NK-92 treated with Interleukin-12 subunit alpha and Interleukin-12 subunit beta, amount 100 ng/mL, for 24 hours (cell line): Measurements from ENCODE around the gene PLBD2.

Experiments used
- DNase-seq: peaks from one replicate; lab custom pipeline; 2025; lab: John Stamatoyannopoulos, UW

Gene PLBD2

DNA sequence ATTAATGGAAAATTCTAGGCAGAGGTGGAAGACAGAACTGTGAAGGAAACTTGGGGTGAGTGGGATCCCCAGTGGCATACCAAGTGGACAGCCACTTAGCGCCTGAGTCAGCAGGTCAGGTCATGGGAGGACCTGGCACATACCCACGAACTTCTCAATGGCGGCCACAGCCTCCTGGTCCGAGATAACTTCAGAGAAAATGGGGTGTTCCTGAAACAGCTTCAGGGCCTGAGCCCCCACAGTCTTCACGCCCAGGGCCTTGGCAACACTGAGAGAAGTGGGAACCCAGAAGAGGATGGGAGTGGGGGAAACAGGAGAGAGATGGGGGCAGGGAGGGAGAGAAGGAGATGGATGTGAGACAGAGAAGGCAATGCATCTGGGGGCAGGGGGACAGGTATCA is 35.4 kb downstream of the PLBD2 start:
- DNase-seq: no peak

DNA sequence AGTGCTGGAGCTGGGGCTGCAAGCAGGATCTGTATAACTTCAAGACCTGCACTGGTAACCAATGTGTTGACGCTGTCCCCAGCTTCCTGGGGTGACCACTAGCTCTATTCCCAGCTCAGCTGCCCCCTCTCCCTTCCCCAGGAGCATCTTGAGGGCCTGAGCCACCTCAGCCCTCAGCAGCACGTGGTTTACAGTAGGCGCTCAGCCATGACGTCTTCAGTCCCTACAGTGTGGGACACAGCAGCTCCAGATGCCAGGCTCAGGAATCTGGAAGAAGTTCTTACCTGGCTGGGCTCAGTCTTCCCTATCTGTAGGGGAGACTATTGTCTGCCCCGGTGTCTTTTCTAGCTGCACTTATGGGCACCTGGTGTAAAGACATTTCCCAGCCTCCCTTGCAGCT is 36.7 kb downstream of the PLBD2 start:
- no peak for DNase-seq

DNA sequence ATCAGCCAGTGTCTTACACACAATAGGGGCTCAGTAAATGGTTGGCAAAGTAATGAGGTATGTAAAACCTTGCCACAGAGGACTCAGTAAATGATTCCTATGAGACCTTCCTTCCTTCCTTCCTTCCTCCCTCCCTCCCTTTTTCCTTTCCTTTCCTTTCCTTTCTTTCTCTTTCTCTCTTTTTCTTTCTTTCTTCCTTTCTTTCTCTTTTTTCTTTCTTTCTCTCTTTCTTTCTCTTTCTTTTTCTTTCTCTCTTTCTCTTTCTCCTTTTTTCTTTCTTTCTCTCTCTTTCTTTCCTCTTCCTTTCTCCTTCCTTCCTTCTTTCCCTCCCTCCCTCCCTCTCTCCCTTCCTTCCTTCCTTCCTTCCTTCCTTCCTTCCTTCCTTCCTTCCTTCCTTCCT is 37.8 kb downstream of the PLBD2 start:
- DNase-seq: no peak

DNA sequence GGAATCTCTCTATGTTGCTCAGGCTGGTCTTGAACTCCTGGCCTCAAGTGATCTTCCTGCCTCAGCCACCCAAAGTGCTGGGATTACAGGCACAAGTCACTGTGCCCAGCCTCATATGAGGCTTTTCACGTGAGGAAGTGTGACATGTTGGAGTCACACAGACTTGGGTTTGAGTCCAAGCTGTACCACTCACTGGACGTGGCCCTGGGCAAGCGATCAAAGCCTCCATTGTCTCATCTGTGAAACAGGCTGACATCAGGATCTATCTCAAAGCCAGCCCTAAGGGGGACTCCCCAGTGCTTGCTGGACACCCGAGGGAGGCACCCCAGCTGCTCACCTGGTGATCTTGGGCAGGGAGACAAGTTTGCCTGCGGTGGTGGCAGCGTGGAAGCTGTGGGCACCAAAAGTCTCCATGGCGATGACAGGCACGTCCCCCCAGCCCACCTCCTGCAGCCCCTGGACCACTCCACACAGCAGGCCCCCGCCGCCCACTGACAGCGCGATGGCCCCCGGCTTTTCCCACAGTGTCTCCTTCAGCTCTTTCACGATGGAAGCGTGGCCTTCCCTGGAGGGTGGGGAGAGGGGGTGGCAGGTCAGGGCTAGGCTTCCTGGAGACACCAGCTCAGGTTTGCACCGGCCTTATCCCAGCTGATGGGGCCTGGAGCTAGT is 38.6 kb downstream of the PLBD2 start:
- no peak for DNase-seq

DNA sequence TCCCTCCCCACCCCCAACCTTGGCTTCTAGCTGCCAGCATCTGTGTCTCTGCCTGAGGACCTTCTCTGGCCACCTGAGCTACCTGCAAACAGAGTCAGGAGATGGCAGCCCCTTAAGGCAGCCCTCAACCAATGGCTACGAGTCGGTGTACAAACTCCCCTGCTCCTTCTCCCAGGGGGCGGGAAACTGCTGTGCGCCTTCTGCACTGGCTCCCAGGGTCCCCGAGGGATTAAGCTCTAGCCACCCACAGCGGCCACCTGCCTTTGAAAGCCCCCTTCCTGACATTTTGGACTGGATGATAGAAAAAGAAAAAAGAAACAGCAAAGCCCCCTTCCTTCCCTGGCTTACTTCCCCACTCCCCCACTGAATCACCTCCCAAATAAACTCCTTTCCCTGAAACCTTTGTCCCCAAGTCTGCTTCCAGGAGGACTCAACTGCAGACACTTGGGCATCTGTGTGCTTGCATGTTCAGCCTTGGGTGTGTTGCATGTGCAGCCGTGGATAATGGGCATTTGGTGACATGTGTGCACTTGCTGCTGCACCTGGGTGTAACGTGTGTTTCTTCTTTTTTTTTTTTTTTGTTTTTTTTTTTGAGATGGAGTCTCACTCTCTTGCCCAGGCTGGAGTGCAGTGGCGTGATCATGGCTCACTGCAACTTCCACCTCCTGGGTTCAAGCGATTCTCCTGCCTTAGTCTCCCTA is 39.3 kb downstream of the PLBD2 start:
- DNase-seq: no peak

DNA sequence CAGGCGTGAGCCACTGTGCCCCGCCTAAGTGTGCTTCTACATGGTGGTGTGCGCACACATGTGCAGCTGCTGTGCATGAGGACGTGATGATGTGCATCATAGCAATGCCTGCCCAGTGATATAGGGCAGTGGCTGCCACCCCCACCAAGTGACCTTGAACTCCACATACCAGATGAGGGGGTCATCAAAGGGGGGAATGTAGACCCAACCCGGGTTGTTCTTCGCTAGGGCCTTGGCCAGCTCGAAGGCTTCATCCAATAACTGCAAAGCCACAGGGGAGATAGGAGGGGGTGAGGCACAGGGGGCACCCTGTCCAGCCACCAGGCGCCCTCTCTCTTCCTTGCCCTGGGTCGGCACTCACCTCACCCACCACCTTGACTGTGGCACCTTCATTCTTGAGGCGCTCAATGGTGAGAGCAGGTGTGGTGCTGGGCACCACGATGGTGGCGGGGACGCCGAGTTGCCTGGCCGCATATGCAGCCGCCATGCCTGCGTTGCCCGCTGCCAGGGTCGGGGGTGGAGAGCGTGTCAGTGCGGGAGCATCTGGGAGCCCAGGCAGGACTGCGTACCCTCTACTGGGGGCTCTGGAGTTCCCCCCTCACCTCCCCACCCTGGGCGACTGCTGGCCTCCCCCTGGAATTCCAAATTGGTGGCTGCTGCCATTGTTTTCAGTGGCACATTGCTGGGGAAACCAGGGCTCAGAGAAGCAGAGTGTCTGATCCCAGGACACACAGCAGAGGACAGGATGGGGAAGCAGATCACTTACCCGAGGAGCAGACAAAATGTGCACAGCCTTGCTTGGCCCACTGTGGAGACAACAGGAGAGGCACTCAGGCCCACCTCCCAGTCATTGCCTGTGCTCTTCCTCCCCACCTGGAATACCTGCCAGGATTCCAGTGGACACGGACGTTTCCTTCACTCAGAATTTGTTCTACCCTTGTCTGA is 40.2 kb downstream of the PLBD2 start:
- DNase-seq: no peak

DNA sequence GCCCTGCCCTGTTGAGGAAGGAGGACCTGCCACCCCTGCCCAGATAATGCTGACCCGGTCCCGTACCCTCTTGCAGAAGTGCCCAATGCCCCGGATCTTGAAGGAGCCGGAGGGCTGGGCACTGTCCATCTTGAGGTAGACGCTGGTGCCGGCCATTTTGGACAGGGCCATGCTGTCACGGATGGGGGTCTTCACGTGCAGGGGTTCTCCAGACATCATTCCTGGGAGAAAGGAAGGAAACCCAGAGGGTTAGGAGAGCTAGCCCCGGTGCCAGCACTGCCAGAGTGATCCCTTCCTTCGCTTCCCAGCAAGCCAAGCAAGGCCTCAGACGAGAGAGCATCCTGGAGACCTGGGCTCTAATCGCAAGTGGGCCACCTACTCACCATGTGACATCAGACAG is 41.1 kb downstream of the PLBD2 start:
- no peak for DNase-seq

DNA sequence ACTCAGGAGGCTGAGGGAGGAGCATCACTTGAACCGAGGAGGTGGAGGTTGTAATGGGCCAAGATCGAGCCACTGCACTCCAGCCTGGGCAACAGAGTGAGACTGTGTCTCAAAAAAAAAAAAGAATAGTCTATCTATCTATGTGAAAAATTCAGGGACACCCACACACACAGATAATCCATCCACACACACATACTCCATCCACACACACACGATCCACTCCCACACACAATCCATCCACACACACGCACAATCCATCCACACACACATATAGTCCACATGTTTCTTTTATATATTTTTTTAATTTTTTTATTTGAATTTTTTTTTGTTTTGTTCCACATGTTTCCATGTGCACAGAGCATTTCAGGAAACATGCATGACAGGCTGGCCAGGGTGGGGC is 42.0 kb downstream of the PLBD2 start:
- DNase-seq: no peak

DNA sequence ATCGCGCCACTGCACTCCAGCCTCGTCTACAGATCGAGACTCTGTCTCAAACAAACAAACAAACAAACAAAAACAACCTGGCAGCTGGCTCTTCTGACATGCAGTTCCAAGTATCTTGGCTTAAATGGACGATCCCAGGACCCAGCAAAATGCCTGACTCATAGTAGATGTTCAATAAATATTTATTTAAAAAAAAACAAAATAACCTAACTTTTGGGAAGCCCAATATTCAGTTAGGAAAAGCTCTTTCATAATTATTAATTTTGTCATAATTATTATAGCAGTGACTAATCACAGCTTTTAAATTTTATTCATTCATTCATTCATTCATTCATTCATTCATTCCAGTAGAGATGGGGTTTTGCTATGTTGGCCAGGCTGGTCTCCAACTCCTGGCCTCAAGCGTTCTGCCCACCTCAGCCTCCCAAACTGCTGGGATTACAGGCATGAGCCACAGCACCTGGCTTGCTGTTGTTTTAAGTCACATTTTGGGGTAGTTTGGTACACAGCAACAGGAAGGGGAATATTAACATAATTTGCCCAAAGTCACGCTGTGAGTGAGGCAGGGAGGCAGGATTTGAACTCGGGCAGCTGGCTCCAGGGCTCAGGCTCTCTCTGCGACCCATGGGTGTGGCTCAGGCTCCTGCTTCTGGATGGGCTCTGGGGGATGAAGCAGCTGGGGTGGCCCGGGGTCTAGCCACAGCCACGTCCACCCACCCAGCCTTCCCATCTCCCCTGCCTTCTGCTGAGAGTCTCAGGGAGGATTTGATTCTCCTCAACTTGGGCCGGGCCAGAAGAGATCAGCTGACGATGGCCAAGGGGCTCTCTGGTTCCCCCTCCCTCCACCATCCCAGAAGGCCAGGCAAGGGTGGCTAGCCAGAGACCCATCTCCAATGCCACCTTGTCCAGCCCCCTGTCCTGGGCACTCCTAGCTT is 42.9 kb downstream of the PLBD2 start:
- no peak for DNase-seq

DNA sequence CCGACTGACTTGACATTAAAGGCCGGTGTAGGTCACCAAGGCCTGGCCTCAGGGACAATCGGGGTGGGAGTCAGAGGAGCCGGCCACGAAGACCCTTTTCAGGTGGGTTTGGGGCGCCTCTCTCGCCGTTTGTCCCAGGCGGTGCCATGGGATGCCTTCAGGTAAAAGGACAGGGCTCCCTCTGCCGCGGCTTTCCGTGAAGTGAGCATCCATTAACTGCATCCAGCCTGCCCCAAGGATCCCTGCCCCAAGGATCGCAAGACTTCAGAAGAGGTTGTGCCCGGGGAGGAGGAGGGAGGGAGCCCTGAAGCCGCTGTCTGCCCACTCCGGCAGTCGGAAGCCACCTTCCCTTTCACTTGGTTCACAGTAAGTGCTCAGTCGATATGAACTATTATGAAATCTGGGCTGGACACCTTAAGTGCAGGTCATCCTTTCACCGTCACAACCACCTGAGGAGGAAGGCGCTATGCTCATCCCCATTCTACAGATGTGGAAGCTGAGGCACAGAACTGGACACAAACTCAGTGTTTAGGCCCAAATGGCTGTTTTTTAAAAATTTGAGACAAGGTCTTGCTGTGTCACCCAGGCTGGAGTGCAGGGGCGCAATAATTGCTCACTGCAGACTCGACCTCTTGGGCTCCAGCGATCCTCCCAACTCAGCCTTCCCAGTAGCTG is 44.3 kb downstream of the PLBD2 start:
- no peak for DNase-seq

DNA sequence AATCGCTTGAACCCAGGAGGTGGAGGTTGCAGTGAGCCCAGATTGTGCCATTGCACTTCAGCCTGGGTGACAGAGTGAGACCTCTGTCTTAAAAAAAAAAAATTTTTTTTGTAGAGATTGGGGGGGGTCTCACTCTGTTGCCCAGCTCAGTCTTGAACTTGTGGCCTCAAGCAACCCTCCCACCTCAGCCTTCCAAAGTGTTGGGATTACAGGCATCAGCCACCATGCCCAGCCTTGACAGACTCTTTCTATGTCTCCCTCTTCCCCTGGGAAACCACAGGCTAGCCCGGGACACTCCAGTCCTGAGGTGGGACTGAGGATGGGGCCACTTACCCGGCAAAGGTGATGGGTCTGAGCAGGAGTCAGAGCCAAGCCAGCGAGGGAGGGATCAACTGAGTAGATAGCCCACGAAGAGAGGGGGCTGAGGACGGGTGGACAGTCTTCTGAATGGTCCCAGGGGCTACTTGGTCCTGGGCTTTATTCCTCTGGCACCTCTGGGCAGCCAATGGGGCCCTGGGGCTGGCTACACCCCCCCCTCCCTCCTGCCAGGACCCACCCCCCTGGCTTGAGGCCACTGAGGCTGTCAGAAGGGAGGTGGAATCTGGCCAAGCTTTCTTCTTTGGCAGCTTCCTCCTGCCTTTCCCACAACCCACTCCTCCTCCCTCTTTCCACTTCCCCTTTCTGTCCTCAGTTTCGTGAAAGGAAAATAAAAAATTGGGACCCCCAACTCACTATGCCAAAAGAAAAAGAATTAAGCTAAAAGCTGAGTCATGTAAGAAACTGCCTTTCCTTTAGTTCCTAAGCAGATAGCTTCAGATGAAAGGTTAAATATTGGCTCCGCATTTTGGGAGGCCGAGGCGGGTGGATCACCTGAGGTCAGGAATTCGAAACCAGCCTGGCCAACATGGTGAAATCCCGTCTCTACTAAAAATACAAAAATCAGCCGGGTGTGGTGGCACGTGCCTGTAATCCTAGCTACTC is 45.3 kb downstream of the PLBD2 start, which contains the start of gene SDS:
TSS of gene SDS (minus strand) at position 453 of the 981 bp plus-strand sequence. CDS start 4,179 bp downstream, outside the sequence.
- no peak for DNase-seq

DNA sequence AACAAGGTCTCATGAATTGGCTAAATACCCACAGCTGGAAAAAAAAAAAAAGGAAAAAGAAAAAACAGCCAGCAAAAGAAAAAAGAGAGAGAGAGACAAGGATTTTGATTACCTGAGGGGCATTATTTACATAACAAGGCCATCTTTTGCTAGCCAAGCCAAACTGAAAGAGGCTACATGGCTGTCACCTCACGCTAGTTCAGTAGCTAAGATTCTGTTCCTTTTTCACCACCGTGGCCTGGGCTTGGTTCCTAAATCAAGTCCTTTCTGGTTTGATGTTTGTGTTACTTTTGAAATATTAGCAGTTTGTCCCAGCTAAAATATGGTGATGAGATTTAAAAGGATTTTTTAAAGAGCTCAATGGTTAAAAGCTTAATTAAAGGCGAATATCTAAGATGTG is 47.3 kb downstream of the PLBD2 start:
- no peak for DNase-seq

DNA sequence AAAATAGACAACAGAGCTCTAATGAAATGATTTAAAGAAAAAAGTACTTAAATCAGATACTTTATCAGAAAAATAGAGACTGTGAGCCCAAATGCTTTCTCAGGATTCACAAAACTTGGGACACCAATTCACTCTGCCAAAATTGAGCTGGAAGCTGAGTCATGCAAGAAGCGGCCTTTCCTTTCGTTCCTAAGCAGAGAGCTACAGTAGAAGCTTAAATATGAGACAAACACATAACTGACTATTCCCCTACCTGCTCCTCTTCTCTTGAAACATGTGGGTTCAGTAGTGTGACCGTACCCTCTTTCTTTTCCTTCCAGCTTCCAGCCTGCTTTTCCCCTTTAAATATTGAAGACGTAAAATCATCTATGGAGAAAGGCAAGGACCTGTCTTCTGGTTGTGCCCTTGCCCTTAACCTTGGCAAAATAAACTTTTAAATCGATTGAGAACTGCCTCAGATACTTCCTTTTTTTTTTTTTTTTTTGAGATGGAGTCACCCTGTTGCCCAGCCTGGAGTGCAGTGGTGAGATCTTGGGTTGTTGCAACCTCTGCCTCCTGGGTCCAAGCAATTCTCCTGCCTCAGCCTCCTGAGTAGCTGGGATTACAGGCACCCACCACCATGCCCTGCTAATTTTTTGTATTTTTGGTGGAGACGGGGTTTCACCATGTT is 49.7 kb downstream of the PLBD2 start:
- DNase-seq: no peak

DNA sequence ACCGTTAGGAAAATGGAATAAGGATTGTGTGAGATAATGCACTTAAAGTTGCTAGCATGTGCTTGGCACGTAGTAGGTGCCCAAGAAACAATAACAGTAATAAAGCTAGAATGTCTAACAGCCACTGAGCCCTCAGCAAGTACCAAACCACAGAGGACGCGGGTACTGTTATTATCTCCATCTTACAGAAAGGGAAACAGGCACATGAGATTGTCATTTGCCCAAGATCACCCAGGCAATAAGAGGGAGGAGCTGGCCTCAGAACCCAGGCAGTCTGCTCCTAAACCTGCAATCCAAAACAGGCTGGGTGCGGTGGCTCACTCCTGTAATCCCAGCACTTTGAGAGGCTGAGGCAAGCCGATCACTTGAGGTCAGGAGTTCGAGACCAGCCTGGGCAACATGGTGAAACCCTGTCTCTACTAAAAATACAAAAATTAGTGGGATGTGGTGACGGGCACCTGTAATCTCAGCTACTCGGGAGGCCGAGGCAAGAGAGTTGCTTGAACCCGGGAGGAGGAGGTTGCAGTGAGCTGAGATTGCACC is 50.4 kb downstream of the PLBD2 start:
- DNase-seq: no peak

DNA sequence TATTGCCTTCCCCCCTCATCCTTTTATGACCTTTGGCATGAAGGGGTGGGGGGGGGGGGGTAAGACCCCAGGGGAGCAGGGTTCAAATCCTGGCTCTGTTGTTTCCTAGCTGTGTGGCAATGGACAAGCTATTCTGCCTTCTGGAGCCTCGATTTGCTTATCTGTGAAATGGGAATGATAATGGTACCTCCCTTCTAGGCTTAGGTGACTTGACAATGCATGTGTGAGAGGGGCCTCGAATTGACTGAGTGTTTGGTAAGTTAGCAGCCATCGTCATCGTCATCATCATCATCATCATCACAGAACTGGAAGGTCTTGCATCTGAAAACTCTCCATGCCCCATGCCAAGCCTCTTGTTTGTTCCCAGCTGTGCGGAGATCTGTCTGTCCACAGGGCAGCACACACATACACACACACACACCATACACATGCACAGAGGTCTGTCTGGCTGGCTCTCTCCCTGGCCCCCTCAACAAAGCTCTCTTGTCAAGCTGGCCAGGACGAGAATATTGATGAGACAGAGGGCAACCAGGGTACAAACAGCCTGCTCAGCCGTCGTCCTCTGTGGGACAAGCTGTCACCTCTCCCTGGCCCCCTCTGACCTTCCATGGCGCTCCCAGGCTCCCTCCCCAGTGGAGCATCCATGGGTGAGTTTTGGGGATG is 51.2 kb downstream of the PLBD2 start:
- DNase-seq: no peak

DNA sequence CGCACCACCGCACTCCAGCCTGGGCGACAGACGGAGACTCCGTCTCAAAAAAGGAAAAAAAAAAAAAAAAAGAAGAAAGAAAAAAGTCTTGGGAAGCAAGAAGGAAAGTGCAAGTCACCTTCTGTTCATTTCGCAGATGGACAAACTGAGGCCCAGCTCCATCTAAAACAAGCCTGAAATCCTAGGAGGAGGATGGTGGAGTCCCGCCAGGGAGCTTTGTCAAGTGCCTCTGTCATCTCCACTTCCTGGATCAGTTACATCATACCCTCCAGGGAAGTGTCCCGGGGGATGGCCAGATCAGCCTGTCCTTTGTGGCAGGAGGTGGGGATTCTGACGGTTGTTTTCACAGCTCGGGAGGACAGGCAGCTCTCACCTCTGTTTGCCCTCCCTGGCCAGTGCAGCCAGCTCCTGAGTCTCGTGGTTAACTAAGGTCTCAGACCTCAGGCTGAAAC is 55.1 kb downstream of the PLBD2 start:
- no peak for DNase-seq

DNA sequence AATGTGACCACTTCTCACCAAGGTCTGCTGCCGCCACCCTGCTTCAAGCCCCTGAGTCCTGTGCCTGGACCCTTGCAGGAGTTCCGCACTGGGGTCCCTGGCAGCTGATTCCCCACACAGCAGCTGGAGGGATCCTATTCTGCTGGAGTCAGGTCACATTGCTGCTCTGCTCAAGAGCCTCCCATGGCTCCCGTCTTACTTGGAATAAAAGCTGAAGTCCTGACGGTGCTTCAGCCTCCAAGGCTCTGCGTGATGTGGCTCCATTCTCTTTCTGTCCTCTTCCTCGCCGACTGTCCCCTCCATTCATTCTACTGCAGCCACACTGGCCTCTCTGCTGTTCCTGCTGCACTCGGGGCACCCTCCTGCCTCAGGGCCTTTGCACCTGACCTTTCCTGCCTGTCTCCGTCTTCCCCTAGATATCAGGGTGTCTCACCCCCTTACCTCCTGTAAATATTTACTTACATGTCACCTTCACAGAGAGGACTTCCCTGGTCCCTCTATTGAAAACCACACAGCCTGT is 56.2 kb downstream of the PLBD2 start:
- no peak for DNase-seq
